ENCODE data around the gene SERPINA6. TPM values are rescaled to one million over a fixed set of nuclear protein-coding genes. Genes with fewer than 3 reads are reported as not detected.

SERPINA6 gene
- total RNA-seq, result not detected in 2 replicates

GRCh38 chr14:94322648-94323570 lies at the start of gene SERPINA6:
Gene SERPINA6 (minus strand): TSS chr14:94323336. CDS start chr14:94314648, 8,688 bp downstream.

GRCh38 chr14:94366146-94366915 lies 43.2 kb upstream of the SERPINA6 start, which contains the start of gene SERPINA2:
Gene SERPINA2 (minus strand): TSS chr14:94366698.

GRCh38 chr14:94292872-94293577 lies 30.1 kb downstream of the SERPINA6 start, which contains the start of gene SERPINA10:
Gene SERPINA10 (minus strand): TSS chr14:94293268. CDS start chr14:94290593, 2,675 bp downstream.

Other genes starting within 250 kb of the SERPINA6 start
- 91.5 and 96.1 TPM in 2 replicates for gene DDX24, start 242.1 kb downstream of the SERPINA6 start, total RNA-seq
- 11.3 and 17.3 TPM in 2 replicates for gene IFI27L1, start 242.0 kb downstream of the SERPINA6 start, total RNA-seq
- gene IFI27, start 212.6 kb downstream of the SERPINA6 start, total RNA-seq, result 15.2 and 16.2 TPM in 2 replicates
- gene IFI27L2, start 193.7 kb downstream of the SERPINA6 start, total RNA-seq, result 81.6 and 102 TPM in 2 replicates
- not detected in 2 replicates for gene PPP4R4, start 149.0 kb downstream of the SERPINA6 start, total RNA-seq
- gene SERPINA10, start 30.1 kb downstream of the SERPINA6 start, total RNA-seq, result not detected in 2 replicates
- gene SERPINA2, start 43.4 kb upstream of the SERPINA6 start, total RNA-seq, result not detected in 2 replicates
- gene SERPINA1, start 65.3 kb upstream of the SERPINA6 start, total RNA-seq, result not detected in 2 replicates
- gene SERPINA11, start 129.5 kb upstream of the SERPINA6 start, total RNA-seq, result not detected in 2 replicates
- gene SERPINA9, start 152.9 kb upstream of the SERPINA6 start, total RNA-seq, result not detected in 2 replicates
- not detected in 2 replicates for gene SERPINA12, start 186.1 kb upstream of the SERPINA6 start, total RNA-seq
- gene SERPINA4, start 238.1 kb upstream of the SERPINA6 start, total RNA-seq, result not detected in 2 replicates

All from cardiac atrium fibroblast (primary cell).